Inferior parietal cortex (tissue), 1 donor: ENCODE results near the gene LRRC39.

Source experiments
- DNase-seq: peaks from one replicate; pipeline ENCODE4 v3.0.0-alpha.2; 2016; ENCODE audit errors: extremely low spot score

LRRC39 gene

GRCh38 chr1:100147875-100148274, 30.2 kb downstream of the LRRC39 start:
- DNase-seq = no peak

- DNase-seq = no peak
Measured at GRCh38 chr1:100146958-100147357, 31.1 kb downstream of the LRRC39 start.

GRCh38 chr1:100145116-100145515, 32.9 kb downstream of the LRRC39 start:
- DNase-seq = no peak

- DNase-seq = no peak
Measured at GRCh38 chr1:100142343-100142742, 35.7 kb downstream of the LRRC39 start.

- no peak for DNase-seq
Measured at GRCh38 chr1:100141192-100141591, 36.9 kb downstream of the LRRC39 start.

GRCh38 chr1:100137602-100138001, 40.5 kb downstream of the LRRC39 start:
- no peak for DNase-seq

- DNase-seq = no peak
Measured at GRCh38 chr1:100134872-100135271, 43.2 kb downstream of the LRRC39 start.

GRCh38 chr1:100132566-100133477, 45.2 kb downstream of the LRRC39 start, which contains the start of the genes SASS6 and TRMT13:
SASS6 (minus strand) TSS chr1:100132930; CDS start chr1:100132814, 116 bp downstream.
TRMT13 (plus strand) TSS chr1:100133163; CDS start chr1:100133169, 6 bp downstream.
- peak; percentile 99 for DNase-seq

- no peak for DNase-seq
Measured at GRCh38 chr1:100131623-100132022, 46.4 kb downstream of the LRRC39 start.

GRCh38 chr1:100130552-100131077, 47.4 kb downstream of the LRRC39 start:
- DNase-seq = no peak

GRCh38 chr1:100127226-100127625, 50.8 kb downstream of the LRRC39 start:
- no peak for DNase-seq

- DNase-seq = no peak
Measured at GRCh38 chr1:100122177-100122576, 55.9 kb downstream of the LRRC39 start.

- no peak for DNase-seq
Measured at GRCh38 chr1:100115524-100115923, 62.5 kb downstream of the LRRC39 start.

GRCh38 chr1:100109554-100110066, 68.4 kb downstream of the LRRC39 start:
- DNase-seq = no peak

- DNase-seq = no peak
Measured at GRCh38 chr1:100107696-100108095, 70.4 kb downstream of the LRRC39 start.

- no peak for DNase-seq
Measured at GRCh38 chr1:100101564-100101963, 76.5 kb downstream of the LRRC39 start.

GRCh38 chr1:100100202-100100601, 77.9 kb downstream of the LRRC39 start:
- DNase-seq = no peak
